SK-MEL-5 (cell line): Measurements from ENCODE around the gene PLA2G15. TPM values are rescaled to one million over a fixed set of nuclear protein-coding genes. Genes with fewer than 3 reads are reported as not detected.
"Not testable (repeated sequence)": the region's sequence is repeated elsewhere in the genome, so short reads cannot be mapped to it uniquely, and the experiment has no call there.

Experiments used
- DNase-seq: peaks from one replicate; pipeline ENCODE4 v3.0.0-alpha.2; 2016; ENCODE audit warnings: low read depth, low spot score
- in situ Hi-C: cut with HindIII; loops from 2 replicates; pipeline ENCODE4 v1.10.0; 2016; ENCODE audit warnings: low sequenced_read_pairs, high pct_unique_total_duplicates, low pct_unique_long_range_greater_than_20kb
- total RNA-seq: library from RNA; depleted of rRNA; stranded (reverse); fragments of >200 nt; shearing (Covaris generic); gene quantifications from 2 replicates; pipeline ENCODE4 v1.2.3, GENCODE V29; 2014

The PLA2G15 gene
- total RNA-seq, 1 experiment from 2014 or later: 13.5 TPM

DNA sequence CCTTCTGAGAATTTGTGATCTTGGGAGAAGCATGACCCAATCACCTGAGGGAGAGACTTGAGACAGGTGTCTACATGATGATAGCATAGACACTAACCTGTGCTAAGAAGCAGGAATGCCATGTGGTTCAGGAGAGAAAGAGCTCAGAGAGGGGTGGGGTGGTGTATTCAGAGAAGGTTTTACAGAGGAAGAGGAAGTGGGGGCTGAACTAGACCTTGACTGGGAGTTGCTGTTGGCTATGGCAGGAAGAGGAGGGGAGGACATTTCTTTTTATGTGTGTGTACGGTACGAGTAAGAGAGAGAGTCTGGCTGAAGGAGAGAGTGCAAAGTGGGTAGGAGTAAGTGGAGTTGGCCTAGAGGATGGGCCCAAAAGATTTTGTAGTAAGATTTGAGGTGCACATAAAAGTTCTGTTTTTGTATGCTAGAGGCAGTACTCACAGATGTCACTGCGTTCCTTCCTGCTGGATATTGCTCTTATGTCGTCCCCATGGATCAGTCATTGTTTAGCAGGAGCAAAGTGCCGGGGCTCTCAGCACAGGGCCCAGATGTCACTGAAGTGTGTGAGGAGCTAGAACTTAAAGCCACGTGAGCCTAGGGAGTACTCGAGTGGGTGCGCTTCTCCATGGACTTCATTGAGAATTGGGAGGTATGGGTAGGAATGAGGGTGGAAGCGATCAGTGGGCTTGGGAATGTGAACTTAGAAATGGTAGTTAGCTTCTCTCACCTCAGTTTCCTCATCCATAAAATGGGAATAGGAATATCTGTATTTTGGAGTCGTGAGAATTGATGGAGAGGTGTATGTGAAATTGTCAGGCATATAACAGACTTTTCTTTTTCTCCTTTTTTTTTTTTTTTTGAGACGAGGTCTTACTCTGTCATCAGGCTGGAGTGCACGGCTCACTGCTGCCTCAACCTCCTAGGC, 41.2 kb downstream of the PLA2G15 start:
- in situ Hi-C loops: no loop called here
- no peak for DNase-seq

- no peak for DNase-seq
- in situ Hi-C loops: no loop called here
Measured at GRCh38 chr16:68287276-68288251, 42.4 kb downstream of the PLA2G15 start.

DNA sequence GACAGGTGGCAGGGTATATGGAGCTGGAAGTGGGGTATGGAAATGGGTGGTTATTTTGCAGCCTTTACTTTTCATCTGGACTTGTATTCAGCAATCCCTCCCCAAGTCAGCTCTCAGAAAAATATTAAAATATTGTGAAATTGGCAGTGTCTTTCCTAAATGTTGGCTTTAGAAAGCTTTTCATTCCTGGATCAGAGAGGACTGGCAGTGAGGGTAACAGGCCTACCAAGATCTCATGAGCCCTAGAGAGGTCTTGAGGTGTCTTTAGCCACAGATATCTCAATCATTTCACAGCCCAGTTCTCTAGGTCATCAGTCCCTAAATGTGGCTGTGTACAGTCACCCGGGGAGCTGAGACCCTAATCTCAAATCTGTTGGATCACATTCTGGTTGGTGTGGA, 43.1 kb downstream of the PLA2G15 start:
- in situ Hi-C loops: no loop called here
- no peak for DNase-seq

DNA sequence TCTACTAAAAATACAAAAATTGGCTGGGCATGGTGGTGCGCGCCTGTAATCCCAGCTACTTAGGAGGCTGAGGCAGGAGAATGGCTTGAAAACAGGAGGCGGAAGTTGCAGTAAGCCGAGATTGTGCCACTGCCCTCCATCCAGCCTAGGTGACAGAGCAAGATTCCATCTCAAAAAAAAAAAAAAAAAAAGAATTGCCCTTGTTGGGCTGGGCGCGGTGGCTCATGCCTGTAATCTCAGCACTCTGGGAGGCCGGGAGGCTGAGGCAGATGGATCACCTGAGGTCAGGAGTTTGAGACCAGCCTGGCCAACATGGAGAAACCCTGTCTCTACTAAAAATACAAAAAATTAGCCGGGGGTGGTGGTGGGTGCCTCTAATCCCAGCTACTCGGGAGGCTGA, 43.6 kb downstream of the PLA2G15 start:
- DNase-seq, in situ Hi-C loops: not testable (repeated sequence)

DNA sequence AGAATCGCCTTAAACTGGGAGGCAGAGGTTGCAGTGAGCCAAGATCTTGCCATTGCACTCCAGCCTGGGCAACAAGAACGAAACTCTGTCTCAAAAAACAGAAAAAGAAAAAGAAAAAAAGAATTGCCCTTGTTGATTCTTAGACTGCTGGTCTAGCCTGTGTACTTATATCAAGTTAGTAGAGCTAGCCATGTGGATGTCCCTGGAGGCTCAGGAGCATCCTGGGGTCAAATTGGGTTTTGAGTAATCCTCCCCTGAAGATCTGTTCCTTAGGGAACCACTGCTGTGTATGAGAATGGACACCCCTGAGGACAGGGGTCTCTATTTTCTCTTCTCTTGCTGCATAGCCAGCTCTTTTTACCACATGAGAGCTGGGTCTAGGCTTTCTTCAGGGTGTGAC, 44.0 kb downstream of the PLA2G15 start:
- in situ Hi-C loops: no loop called here
- no peak for DNase-seq

DNA sequence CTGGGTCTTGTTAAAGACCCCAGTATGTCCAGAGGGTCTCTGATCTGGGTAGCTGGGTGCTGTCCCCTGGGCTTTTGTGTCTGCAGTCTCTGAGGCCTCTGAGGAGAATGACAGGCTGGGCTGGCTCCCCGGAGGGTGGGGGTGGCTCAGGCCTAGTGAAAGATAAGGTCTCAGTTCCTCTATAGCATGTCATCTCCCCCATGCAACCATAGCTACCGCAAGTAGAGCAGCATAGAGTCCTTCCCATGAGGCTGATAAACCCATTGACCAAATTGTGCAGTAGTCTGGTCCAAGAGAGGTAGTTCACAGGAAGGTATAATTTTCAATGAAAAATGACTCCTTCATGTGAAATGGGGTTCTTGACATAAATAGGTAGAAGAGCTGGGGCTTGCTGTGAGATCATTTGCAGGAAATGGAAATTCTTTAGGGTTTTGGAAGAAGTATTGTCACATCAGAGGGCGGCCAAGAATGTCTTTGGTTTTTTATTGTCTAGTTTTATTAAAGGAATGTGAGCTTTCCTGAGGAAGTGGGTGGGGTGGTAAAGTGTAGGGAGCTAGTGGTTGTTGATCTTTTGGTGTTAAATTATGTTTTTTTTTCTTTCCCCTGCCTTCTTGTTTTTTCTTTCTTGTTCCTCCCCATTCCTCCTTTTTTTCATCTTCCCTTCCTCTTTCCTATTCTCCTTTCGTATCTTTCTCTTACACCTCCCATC, 44.6 kb downstream of the PLA2G15 start:
- no peak for DNase-seq
- in situ Hi-C loops: no loop called here

GRCh38 chr16:68290450-68290849, 45.3 kb downstream of the PLA2G15 start:
- in situ Hi-C loops: no loop called here

GRCh38 chr16:68291227-68291626, 46.1 kb downstream of the PLA2G15 start:
- in situ Hi-C loops: no loop called here
- DNase-seq: no peak

More at GRCh38 chr16:68290450-68290849, 45.3 kb downstream of the PLA2G15 start:
- DNase-seq: no peak

- DNase-seq: no peak
- in situ Hi-C loops: no loop called here
Measured at GRCh38 chr16:68292425-68292824, 47.3 kb downstream of the PLA2G15 start.

DNA sequence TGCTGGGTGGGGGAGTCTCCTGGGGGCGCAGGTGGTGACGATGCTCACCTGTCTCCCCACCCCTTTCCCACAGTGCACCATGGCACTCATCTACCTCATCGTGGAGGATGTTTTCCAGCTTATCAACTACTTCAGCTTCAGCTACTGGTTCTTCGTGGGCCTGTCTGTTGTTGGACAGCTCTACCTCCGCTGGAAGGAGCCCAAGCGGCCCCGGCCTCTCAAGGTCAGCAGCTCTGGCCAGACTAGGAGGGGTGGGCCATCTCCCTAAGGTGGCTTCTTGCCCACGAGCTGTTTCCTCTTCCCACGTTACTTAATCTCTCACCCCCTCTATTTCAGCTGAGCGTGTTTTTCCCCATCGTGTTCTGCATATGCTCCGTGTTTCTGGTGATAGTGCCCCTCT, 51.1 kb downstream of the PLA2G15 start:
- no peak for DNase-seq
- in situ Hi-C loops: no loop called here

- in situ Hi-C loops: no loop called here
- no peak for DNase-seq
Measured at GRCh38 chr16:68296693-68297092, 51.5 kb downstream of the PLA2G15 start.

- DNase-seq: no peak
- in situ Hi-C loops: no loop called here
Measured at GRCh38 chr16:68297908-68298307, 52.7 kb downstream of the PLA2G15 start.

DNA sequence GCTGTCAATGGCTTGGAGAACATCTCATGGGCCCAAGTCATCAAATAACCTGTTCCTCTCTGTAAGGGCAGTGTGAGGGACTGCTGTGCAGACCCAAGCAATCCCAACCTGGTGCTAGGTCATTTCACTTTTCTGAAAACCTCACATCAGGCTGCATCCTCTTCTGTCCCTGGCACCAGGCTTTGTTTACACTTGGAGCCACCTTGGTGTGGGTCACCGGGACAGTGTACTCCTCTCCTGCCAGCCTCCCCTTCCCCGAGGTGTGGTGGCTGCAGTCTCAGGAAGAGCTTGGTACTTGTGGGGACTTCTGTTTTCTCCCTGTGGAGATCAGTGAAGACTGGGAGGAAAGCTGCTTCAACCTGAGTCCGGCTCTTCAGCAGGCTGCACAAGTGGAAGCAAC, 53.1 kb downstream of the PLA2G15 start:
- in situ Hi-C loops: no loop called here
- no peak for DNase-seq

DNA sequence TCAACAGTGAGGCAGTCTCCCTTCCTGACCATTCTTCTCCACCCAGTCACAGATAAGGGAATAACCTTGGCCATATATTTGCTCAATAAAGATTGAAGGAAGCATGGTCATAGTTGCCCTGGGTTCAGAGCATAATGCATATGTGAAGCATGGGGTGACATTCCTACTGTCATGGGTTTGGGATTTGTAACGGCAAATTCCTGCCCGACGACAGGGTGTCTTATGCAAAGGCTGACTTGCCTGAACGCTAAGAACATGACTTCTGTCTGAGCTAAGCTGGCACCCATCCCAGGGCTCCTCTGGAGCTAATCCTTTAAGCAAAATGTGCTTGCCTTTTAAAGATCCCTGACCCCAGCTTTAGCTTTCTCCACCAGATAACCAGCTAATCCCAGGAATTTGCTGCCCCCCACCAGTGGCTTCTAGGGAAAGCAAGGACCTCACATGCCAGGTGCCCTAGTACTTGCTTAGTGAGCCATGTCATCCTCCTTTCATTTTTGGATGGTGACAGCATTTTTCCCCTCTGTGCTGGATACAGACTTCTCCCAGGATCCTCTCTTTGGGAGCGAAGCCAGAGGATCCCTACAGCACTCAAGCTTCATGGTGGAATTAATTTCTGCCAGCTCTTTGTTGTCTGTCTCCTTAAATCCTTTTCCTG, 53.9 kb downstream of the PLA2G15 start:
- in situ Hi-C loops: no loop called here
- no peak for DNase-seq

DNA sequence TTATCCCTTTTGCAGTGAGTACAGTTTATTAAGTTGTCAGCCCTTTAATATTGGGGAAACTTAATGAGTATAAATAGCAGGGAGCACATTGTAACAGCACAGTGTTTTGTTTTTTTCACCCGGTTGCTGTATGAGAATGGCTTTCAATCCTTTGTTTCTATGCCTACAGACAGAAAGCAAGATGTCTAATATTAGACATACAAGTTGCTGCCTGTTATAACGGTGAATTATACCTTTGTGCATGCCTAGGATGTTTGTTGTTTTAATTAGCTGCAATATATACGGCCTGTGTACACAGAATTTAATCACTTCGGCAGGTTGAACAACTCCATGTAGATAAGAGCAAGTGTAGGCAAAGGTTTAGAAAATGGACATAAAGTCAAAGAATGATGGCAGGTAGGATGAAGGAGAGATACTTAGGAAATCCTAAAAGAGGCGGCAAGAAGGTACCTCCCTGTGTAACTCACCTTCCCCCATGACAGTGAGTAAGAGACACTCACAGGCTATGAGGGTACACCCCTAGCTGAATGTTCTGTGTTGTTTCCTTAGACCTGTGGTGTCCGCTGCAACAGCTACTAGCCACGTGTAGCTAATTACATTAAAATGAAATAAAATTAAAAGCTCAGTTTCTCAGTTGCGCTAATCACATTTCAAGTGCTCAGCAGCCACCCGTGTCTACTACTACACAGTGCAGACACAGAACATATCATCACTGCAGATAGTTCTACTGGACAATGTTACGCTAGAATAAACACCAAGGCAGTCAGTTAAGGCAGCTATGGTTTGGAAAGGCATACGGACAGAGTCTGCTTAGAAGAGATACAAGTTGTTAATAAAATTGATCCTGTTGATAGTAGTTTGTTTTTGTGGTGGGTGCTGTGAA, 54.6 kb downstream of the PLA2G15 start:
- DNase-seq: no peak
- in situ Hi-C loops: no loop called here

- peak; percentile 96 for DNase-seq
- in situ Hi-C loops: no loop called here
Measured at GRCh38 chr16:68300734-68301459, 55.7 kb downstream of the PLA2G15 start.
